Neuron (in vitro differentiated cells): ENCODE data around the gene ARID3A.

Source experiments
- H2AFZ ChIP-seq: one replicate; pipeline ENCODE4 v1.6.1; 2013; ENCODE audit warnings: low read depth, mild to moderate bottlenecking, inconsistent platforms, low read length, moderate library complexity
- H3K27me3 ChIP-seq: one replicate; pipeline ENCODE4 v1.6.1; 2013; ENCODE audit warnings: low read length; ENCODE audit not compliant: insufficient read depth
- H3K36me3 ChIP-seq: one replicate; pipeline ENCODE4 v1.6.1; 2013; ENCODE audit warnings: low read length; ENCODE audit not compliant: insufficient read depth
- H3K4me1 ChIP-seq: one replicate; pipeline ENCODE4 v1.6.1; 2013; ENCODE audit warnings: low read length; ENCODE audit not compliant: insufficient read depth
- H3K4me3 ChIP-seq: 2 replicates; pipeline ENCODE4 v1.5.1; 2013; ENCODE audit warnings: mild to moderate bottlenecking, low read length, moderate library complexity
- H3K9me3 ChIP-seq: one replicate; pipeline ENCODE4 v1.6.1; 2013; ENCODE audit warnings: low read length

Gene ARID3A

GRCh38 chr19:944663-945241 is 18.9 kb downstream of the ARID3A start:
- Histone ChIP-seq H3K4me3 (no peak overlapping the region), H3K27me3 (no peaks in the 10 kb centered on the region), H2AFZ (no peak overlapping the region), H3K36me3 (peaks cover 6% of the 10 kb centered on the region), H3K9me3 (peaks cover 6% of the 10 kb centered on the region), H3K4me1 (peaks cover 9% of the 10 kb centered on the region)

GRCh38 chr19:945401-946252 is 19.8 kb downstream of the ARID3A start:
- Histone ChIP-seq H3K36me3 (peaks cover 6% of the 10 kb centered on the region), H3K4me1 (peaks cover 9% of the 10 kb centered on the region), H3K9me3 (peaks cover 6% of the 10 kb centered on the region), H2AFZ (no peak overlapping the region), H3K27me3 (no peaks in the 10 kb centered on the region), H3K4me3 (no peak overlapping the region)

DNA sequence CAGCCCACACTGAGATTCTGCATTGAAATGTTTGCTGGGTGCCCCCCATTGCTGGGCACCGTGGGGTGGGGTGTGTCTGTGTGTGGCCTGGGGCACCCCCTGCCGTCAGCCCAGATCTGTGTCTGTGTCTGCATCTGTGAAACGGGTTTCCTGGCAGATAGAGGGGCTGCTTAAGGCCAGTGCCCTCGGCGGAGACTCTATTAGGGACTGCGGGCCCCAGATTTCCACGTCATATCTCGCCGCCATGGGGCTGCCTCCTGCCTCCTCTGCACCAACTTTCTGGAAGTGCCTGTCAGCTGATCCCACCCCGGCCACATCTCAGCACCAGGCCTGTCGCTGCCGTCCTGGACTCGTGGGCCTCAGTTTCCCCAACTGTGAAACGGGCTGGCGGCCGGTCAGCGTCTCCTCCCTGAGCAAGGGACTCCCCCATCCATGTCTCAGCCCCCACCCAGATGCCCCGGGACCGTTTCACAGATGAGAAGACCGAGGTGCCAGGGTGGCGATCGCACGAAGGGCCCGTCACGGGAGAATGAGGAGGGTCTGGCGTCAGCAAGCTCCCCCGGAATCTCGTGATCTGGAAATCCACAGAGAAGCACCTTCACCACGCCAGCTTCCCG is 21.4 kb downstream of the ARID3A start:
- H3K4me1 ChIP-seq = peaks cover 6% of the 10 kb centered on the region
- no peak overlapping the region for H2AFZ ChIP-seq
- peaks cover 6% of the 10 kb centered on the region for H3K9me3 ChIP-seq
- H3K4me3 ChIP-seq = no peak overlapping the region
- H3K27me3 ChIP-seq = no peaks in the 10 kb centered on the region
- peaks cover 6% of the 10 kb centered on the region for H3K36me3 ChIP-seq

DNA sequence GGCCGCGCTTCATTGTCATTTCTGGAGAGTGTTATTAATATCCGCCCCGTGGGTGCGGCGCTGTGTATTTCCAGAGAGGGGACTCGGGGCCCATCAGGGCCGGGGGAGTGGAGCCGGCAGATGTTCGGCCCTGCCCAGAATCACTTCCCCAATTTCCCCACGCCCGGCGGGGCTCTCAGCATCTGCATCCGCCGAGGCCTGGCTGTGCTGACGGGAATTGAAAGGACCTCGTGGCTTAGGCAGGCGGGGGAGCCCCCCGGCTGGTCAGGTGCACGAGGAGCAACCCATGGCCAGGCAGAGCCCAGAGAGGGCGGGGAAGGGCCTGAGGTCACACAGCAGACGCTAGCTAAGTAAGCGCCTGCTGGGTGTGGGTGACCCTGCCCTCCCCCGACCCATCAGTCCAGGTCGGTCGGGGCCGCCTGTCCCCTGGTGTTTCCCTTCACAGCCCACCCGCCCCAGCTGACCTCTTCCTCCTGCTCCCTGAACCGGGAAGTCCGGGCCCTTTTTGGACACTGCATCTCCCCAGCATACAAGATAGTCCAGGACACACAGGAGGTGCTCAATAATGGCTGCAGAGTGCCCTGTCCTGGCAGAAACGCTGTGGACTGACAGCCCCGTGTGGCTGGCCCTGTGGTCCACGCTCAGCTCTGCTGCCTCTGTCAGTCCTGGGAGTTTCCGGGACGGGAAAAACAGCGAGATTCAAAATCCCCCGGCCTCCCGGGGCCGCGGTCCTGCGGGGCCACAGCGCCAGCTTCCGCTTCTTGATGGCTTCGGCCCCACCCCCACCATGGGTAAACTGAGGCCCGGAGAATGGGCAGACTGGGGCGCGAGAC is 22.1 kb downstream of the ARID3A start:
- Histone ChIP-seq H2AFZ (no peak overlapping the region), H3K4me3 (no peak overlapping the region), H3K4me1 (no peaks in the 10 kb centered on the region), H3K9me3 (peaks cover 4% of the 10 kb centered on the region), H3K36me3 (peaks cover 6% of the 10 kb centered on the region), H3K27me3 (no peaks in the 10 kb centered on the region)

DNA sequence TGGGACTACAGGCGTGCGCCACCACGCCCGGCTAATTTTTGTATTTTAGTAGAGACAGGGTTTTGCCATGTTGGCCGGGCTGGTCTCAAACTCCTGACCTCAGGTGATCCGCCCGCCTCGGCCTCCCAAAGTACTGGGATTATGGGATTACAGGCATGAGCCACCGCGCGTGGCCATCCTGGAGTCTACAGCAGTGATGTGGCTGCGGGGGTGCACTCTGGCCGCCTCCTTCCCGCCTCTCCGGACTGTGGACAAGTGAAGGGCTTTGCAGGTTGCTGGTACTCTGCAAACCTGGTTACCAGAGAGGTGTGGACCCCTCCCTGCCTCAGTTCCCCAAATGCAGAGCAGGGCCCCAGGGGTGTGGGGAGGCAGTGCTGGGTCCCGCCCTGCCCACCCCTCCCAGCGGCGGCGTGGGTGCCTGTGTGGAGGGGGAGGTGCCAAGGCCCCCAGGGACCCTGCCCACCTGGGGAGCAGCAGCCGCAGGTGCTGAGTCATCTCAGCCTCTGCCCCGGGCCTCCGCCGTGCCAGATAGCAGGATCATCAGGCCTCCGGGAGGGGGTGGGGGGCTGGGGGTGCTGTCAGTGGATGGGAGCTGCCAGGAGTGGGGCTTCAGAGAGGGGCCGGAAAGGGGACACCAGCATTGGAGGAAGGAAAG is 23.1 kb downstream of the ARID3A start:
- no peak overlapping the region for H2AFZ ChIP-seq
- H3K4me3 ChIP-seq = no peak overlapping the region
- H3K27me3 ChIP-seq = no peaks in the 10 kb centered on the region
- peaks cover 6% of the 10 kb centered on the region for H3K36me3 ChIP-seq
- H3K9me3 ChIP-seq = no peaks in the 10 kb centered on the region
- no peaks in the 10 kb centered on the region for H3K4me1 ChIP-seq

DNA sequence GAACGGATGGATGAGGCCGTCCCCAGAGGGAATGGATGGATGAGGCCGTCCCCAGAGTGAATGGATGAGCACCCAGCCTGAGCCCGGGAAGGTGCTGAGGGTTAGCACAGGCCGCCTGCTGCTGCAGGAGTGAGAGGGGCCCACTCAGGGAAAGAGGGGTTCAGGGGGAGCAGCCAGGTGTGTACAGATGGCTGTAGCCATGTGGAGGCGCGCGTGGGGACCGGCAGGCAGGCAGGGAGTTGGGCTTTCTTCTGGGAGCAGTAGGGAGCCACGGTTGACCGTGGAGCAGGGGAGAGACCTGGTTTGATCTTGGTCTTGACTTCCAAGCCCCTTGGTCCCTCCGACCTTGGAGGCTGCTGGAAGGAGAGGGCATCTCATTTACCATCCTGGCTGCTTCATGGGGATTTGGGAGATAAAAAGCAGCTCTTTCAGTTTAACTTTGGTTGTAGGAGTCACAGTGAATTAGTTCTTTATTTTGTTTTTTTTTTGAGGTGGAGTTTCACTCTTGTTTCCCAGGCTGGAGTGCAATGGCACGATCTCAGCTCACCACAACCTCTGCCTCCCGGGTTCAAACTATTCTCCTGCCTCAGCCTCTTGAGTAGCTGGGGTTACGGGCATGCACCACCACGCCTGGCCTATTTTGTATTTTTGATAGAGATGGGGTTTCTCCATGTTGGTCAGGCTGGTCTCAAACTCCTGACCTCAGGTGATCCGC is 24.7 kb downstream of the ARID3A start:
- H3K9me3 ChIP-seq = no peaks in the 10 kb centered on the region
- H3K4me1 ChIP-seq = no peaks in the 10 kb centered on the region
- H3K27me3 ChIP-seq = no peaks in the 10 kb centered on the region

GRCh38 chr19:952049-952679 is 26.3 kb downstream of the ARID3A start:
- no peaks in the 10 kb centered on the region for H3K9me3 ChIP-seq
- H2AFZ ChIP-seq = no peak overlapping the region
- H3K27me3 ChIP-seq = no peaks in the 10 kb centered on the region
- peaks cover 12% of the 10 kb centered on the region for H3K4me1 ChIP-seq
- H3K4me3 ChIP-seq = no peak overlapping the region
- H3K36me3 ChIP-seq = peaks cover 4% of the 10 kb centered on the region

More for the DNA sequence above, 24.7 kb downstream of the ARID3A start:
- no peak overlapping the region for H3K4me3 ChIP-seq
- peaks cover 4% of the 10 kb centered on the region for H3K36me3 ChIP-seq
- H2AFZ ChIP-seq = no peak overlapping the region

DNA sequence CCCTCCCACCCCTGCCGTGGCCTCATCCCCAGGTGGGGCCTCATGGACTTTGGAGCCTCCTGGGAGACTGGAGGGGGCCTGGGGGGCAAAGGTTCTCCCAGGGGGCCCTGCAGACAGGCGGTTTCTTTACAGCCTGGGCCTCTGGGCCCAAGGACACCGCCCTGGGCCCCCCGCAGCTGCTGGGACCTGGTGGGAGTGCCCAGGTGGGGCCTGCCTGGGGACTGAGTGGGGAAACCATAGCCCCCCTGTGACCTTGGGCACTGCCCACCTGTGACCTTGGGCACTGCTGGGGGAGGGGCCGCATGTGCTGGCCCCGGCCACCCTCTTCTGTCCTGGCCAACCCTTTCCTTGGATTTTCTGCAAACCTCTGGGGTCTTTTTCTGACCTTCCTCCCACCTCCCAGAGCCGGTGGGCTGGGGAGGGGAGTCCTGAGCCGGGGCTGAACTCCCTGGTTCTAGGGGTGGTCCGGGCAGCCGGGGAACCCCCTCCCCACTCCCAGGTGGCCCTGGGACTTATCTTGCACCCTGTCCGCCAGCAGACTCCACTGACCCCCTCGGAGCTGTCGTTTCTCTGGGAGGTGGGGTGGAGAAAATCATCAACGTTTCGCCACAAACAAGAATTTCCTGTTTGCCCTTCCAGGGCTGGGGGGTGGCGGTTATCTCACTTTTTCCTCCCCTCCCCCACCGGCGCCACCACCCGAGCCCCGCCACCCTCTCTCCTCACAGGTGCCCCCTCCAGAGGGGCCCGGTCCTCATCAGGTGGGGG is 27.0 kb downstream of the ARID3A start:
- Histone ChIP-seq H3K36me3 (peaks cover 4% of the 10 kb centered on the region), H3K9me3 (no peaks in the 10 kb centered on the region), H3K4me1 (peaks cover 12% of the 10 kb centered on the region), H3K27me3 (no peaks in the 10 kb centered on the region), H2AFZ (no peak overlapping the region), H3K4me3 (no peak overlapping the region)

DNA sequence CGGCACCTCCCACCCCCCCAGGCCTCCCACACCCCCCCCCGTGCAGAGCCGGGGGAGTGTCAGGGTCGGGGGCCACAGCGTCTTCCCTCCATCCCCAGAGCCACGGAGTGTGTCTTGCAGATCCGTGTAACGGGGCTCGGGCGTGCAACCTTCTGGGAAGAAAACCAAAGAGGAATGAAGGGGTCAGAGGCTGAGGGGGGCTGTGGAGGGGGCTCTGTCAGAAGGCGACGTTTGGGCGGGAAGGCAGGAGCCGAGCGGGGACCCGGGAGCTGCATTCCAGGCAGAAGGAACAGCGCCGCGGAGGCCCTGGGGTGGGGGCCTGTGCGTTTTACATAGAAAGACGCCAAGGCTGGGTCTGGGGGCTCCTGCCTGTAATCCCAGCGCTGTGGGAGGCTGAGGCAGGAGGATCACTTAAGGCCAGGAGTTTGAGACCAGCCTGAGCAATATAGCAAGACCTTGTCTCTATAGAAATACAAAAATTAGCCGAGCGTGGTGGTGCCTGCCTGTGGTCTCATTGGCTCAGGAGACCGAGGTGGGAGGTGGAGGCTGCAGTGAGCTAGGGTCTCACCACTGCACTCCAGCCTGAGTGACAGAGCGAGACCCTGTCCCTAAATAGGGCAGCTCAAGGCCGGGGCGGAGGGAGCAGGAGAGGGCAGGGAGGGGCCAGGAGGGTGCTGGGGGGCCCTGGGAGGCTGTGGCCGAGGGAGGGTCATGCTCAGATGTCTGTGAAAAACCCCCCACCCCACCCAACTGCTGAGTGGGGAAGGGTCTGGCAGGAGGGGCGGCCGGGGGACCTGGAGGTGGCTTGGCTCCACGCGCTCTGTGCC is 27.8 kb downstream of the ARID3A start:
- Histone ChIP-seq H3K4me1 (peaks cover 12% of the 10 kb centered on the region), H3K27me3 (no peaks in the 10 kb centered on the region), H2AFZ (no peak overlapping the region), H3K36me3 (no peaks in the 10 kb centered on the region), H3K9me3 (no peaks in the 10 kb centered on the region), H3K4me3 (no peak overlapping the region)

GRCh38 chr19:954272-954671 is 28.4 kb downstream of the ARID3A start:
- Histone ChIP-seq H3K4me3 (no peak overlapping the region), H3K4me1 (peaks cover 12% of the 10 kb centered on the region), H3K36me3 (no peaks in the 10 kb centered on the region), H2AFZ (no peak overlapping the region), H3K9me3 (no peaks in the 10 kb centered on the region), H3K27me3 (no peaks in the 10 kb centered on the region)
